Gastroesophageal sphincter (tissue), 4 donors: ENCODE measurements around the gene AVP. TPM values are rescaled to one million over a fixed set of nuclear protein-coding genes. Genes with fewer than 3 reads are reported as not detected.

Source experiments
- ATAC-seq: fragments of 150-250 bp; one replicate; pipeline ENCODE4 v1.9.1; 2016; ENCODE audit warnings: mild to moderate bottlenecking, moderate library complexity
- H3K27ac ChIP-seq, 4 donors: fragments of 200-600 bp; sonication (generic) in 3 of 4; 1 replicate in 3 of 4; 2 replicates in 1 of 4; pipeline ENCODE4 v1.5.1; 2016 to 2019
- H3K27me3 ChIP-seq: fragments of 200-600 bp; sonication (generic); one replicate; pipeline ENCODE4 v1.5.1; 2019
- H3K36me3 ChIP-seq, 2 donors: fragments of 200-600 bp; sonication (generic); one replicate each; pipeline ENCODE4 v1.5.1; 2019; ENCODE audit warnings: control low read depth in 1 of 2
- H3K4me1 ChIP-seq, 3 donors: fragments of 200-600 bp; sonication (generic); 1 replicate in 2 of 3; 2 replicates in 1 of 3; pipeline ENCODE4 v1.5.1; 2016 to 2019; ENCODE audit warnings: control low read depth in 2 of 3
- H3K4me3 ChIP-seq, 2 donors: fragments of 200-600 bp; sonication (generic); one replicate each; pipeline ENCODE4 v1.5.1; 2019; ENCODE audit warnings: mild to moderate bottlenecking in 1 of 2, moderate library complexity in 1 of 2
- H3K9me3 ChIP-seq, 3 donors: fragments of 200-600 bp; sonication (generic); one replicate each; pipeline ENCODE4 v1.5.1; 2017 to 2019; ENCODE audit warnings: control low read depth in 2 of 3
- CTCF ChIP-seq, 4 experiments: fragments of 200-600 bp in 2 of 4; fragments of 450-650 bp in 2 of 4; sonication (generic) in 1 of 4; IDR thresholded peaks; one replicate each; pipeline ENCODE4 v1.5.1; 2017 to 2019; ENCODE audit warnings: antibody characterized with exemption in 4 of 4, mild to moderate bottlenecking in 2 of 4, moderate library complexity in 2 of 4
- EP300 ChIP-seq: sonication (generic); formaldehyde crosslinking; IDR thresholded peaks from one replicate; pipeline ENCODE4 v1.6.1; 2017; ENCODE audit warnings: antibody characterized with exemption, mild to moderate bottlenecking
- POLR2A ChIP-seq, 2 donors: fragments of 450-650 bp; IDR thresholded peaks; one replicate each; pipeline ENCODE4 v1.6.1; 2017; ENCODE audit warnings: antibody characterized with exemption in 2 of 2, mild to moderate bottlenecking in 2 of 2, moderate library complexity in 1 of 2
- POLR2AphosphoS5 ChIP-seq: sonication (generic); formaldehyde crosslinking; IDR thresholded peaks from one replicate; pipeline ENCODE4 v1.6.1; 2017; ENCODE audit warnings: antibody characterized with exemption
- WGBS, 2 donors: methylation state at CpG; one replicate each; pipeline ENCODE4 v1.1.5; 2018; ENCODE audit warnings: low coverage in 1 of 2; 5-methylcytosine and 5-hydroxymethylcytosine counted together
- total RNA-seq, 4 donors: library from RNA; depleted of rRNA; stranded (reverse); fragments of >200 nt; gene quantifications; one replicate each; pipeline ENCODE4 v1.1.0, GENCODE V29; 2016

The AVP gene
- total RNA-seq, 4 donors from 2014 or later = not detected

GRCh38 chr20:3038454-3038853 is 46.1 kb downstream of the AVP start:
- peaks cover 0 to 75% of the 10 kb centered on the region in 2 donors for H3K36me3 ChIP-seq
- ATAC-seq = no peak
- H3K27me3 ChIP-seq = no peaks in the 10 kb centered on the region
- H3K4me3 ChIP-seq = no peak overlapping the region
- WGBS, 2 donors = 81 to 95% methylated on average over 5 of the region's 5 CpGs
- H3K9me3 ChIP-seq = no peaks in the 10 kb centered on the region
- TF ChIP-seq POLR2A (IDR thresholded peaks at IDR 0.05) (no peak), EP300 (no peak), CTCF (IDR thresholded peaks at IDR 0.05) (no peak), POLR2AphosphoS5 (no peak)
- no peak overlapping the region for H3K27ac ChIP-seq
- H3K4me1 ChIP-seq = peaks cover 0 to 20% (median 5%) of the 10 kb centered on the region in 3 donors

GRCh38 chr20:3037654-3038053 is 46.9 kb downstream of the AVP start:
- H3K9me3 ChIP-seq = no peaks in the 10 kb centered on the region
- ATAC-seq = no peak
- H3K36me3 ChIP-seq = peaks cover 0 to 83% of the 10 kb centered on the region in 2 donors
- H3K4me3 ChIP-seq = no peak overlapping the region
- no peaks in the 10 kb centered on the region for H3K27me3 ChIP-seq
- no peak overlapping the region for H3K27ac ChIP-seq
- TF ChIP-seq CTCF (IDR thresholded peaks at IDR 0.05) (no peak), EP300 (no peak)
- 69% methylated on average over 3 of the region's 3 CpGs; no CpG with 5 or more reads in 1 of the 2 donors for WGBS, 2 donors
- H3K4me1 ChIP-seq = peaks cover 0 to 14% (median 5%) of the 10 kb centered on the region in 3 donors

- no peak for TF ChIP-seq POLR2A (IDR thresholded peaks at IDR 0.05)
- no peak for TF ChIP-seq EP300
- no peak for TF ChIP-seq POLR2AphosphoS5
- TF ChIP-seq CTCF (IDR thresholded peaks at IDR 0.05) = no peak
- no peaks in the 10 kb centered on the region for H3K4me1 ChIP-seq
- no peak overlapping the region for H3K27ac ChIP-seq
- no peaks in the 10 kb centered on the region for H3K9me3 ChIP-seq
- WGBS, 2 donors = 72 to 73% methylated on average over 4 to 6 of the region's 8 CpGs
- peaks cover 0 to 99% of the 10 kb centered on the region in 2 donors for H3K36me3 ChIP-seq
- no peak overlapping the region for H3K4me3 ChIP-seq
- ATAC-seq = no peak
- no peaks in the 10 kb centered on the region for H3K27me3 ChIP-seq
Observed at GRCh38 chr20:3032624-3033023, 51.9 kb downstream of the AVP start.

Other genes with a start within 250 kb of the AVP start
- gene PCED1A, start 244.1 kb downstream of the AVP start, total RNA-seq = 10 to 100 TPM; 13.8 to 23.2 (median 16.7) TPM
- gene VPS16, start 244.0 kb downstream of the AVP start, total RNA-seq = 10 to 100 TPM; 22.1 to 44.0 (median 30.7) TPM
- 10 to 100 TPM; 54.1 to 85.4 (median 67.0) TPM for gene PTPRA, start 211.2 kb downstream of the AVP start, total RNA-seq
- under 1 TPM in 1 of 4 donors, not detected in 3; 0.54 TPM for gene GNRH2, start 41.1 kb downstream of the AVP start, total RNA-seq
- gene MRPS26, start 38.7 kb downstream of the AVP start, total RNA-seq = 10 to 100 TPM; 67.3 to 80.8 (median 72.7) TPM
- gene OXT, start 13.1 kb downstream of the AVP start, total RNA-seq = not detected
- 10 to 100 TPM; 13.5 to 19.0 (median 17.4) TPM for gene FASTKD5, start 75.1 kb upstream of the AVP start, total RNA-seq
- gene UBOX5, start 75.1 kb upstream of the AVP start, total RNA-seq = 10 to 100 TPM in 1 of 4 donors, 1 to 10 TPM in 3; 4.8 to 10.5 (median 8.4) TPM
- 10 to 100 TPM; 11.3 to 17.0 (median 12.2) TPM for gene LZTS3, start 88.8 kb upstream of the AVP start, total RNA-seq
- 10 to 100 TPM; 62.0 to 82.5 (median 69.8) TPM for gene DDRGK1, start 120.0 kb upstream of the AVP start, total RNA-seq
- 10 to 100 TPM; 23.5 to 26.8 (median 25.2) TPM for gene ITPA, start 124.8 kb upstream of the AVP start, total RNA-seq
- 1 to 10 TPM in 1 of 4 donors, under 1 TPM in 2, not detected in 1; 0.31 to 3.3 (median 0.62) TPM for gene SLC4A11, start 154.5 kb upstream of the AVP start, total RNA-seq